Upper lobe of left lung (tissue), 6 donors: ENCODE results near the gene CLASP1. TPM values are rescaled to one million over a fixed set of nuclear protein-coding genes. Genes with fewer than 3 reads are reported as not detected.

ENCODE experiments used
- ATAC-seq, 2 donors: fragments of 200-7000 bp; cut with Tn5 transposase; one replicate each; pipeline ENCODE4 v1.9.1; 2022; ENCODE audit warnings: mild to moderate bottlenecking in 2 of 2, moderate library complexity in 2 of 2; ENCODE audit not compliant: low FRiP score in 2 of 2
- DNase-seq, 2 donors: peaks; one replicate each; pipeline ENCODE4 v3.0.0-alpha.2; 2019 to 2020
- H3K27ac ChIP-seq, 4 donors: fragments of 200-600 bp; sonication (generic); one replicate each; pipeline ENCODE4 v1.5.1; 2016 to 2019
- H3K27me3 ChIP-seq, 4 donors: fragments of 200-600 bp; sonication (generic); one replicate each; pipeline ENCODE4 v1.5.1; 2017 to 2019
- H3K36me3 ChIP-seq, 4 donors: fragments of 200-600 bp; sonication (generic); one replicate each; pipeline ENCODE4 v1.5.1; 2016 to 2019
- H3K4me1 ChIP-seq, 4 donors: fragments of 200-600 bp; sonication (generic); one replicate each; pipeline ENCODE4 v1.5.1; 2018 to 2019
- H3K4me3 ChIP-seq, 4 donors: fragments of 200-600 bp; sonication (generic); one replicate each; pipeline ENCODE4 v1.5.1; 2017 to 2019; ENCODE audit warnings: mild to moderate bottlenecking in 2 of 4, moderate library complexity in 1 of 4
- H3K9me3 ChIP-seq, 4 donors: fragments of 200-600 bp; sonication (generic); one replicate each; pipeline ENCODE4 v1.5.1; 2018 to 2019
- CTCF ChIP-seq, 6 experiments: fragments of 450-650 bp in 4 of 6; fragments of 200-600 bp in 2 of 6; sonication (generic) in 2 of 6; IDR thresholded peaks; one replicate each; pipeline ENCODE4 v1.5.1; 2016 to 2019; ENCODE audit warnings: antibody characterized with exemption in 6 of 6
- EP300 ChIP-seq, 4 donors: sonication (generic); formaldehyde crosslinking; IDR thresholded peaks; one replicate each; pipeline ENCODE4 v1.5.1; 2017; ENCODE audit warnings: antibody characterized with exemption in 4 of 4, control low read depth in 2 of 4
- POLR2A ChIP-seq, 4 donors: fragments of 450-650 bp; IDR thresholded peaks; one replicate each; pipeline ENCODE4 v1.5.1; 2016 to 2017; ENCODE audit warnings: antibody characterized with exemption in 4 of 4, mild to moderate bottlenecking in 2 of 4
- POLR2AphosphoS5 ChIP-seq, 2 donors: sonication (generic); formaldehyde crosslinking; IDR thresholded peaks; one replicate each; pipeline ENCODE4 v1.5.1; 2017; ENCODE audit warnings: antibody characterized with exemption in 2 of 2
- WGBS, 2 donors: methylation state at CpG; one replicate each; pipeline ENCODE4 v1.1.5; 2017 to 2018; 5-methylcytosine and 5-hydroxymethylcytosine counted together
- total RNA-seq, 6 donors: library from RNA; depleted of rRNA in 4 of 6; stranded (reverse); fragments of >200 nt in 4 of 6; gene quantifications; one replicate each; pipeline versions ENCODE4 v1.1.0 to v1.2.1, GENCODE V29; 2016 to 2021
- donor health status: DM: no; HTN: no; CAD: no; lungs with moderate emphysema.
- donor health status: DM: no; HTN: yes; CAD: no; lungs with severe emphysema.

The CLASP1 gene
- total RNA-seq, 6 donors from 2014 or later: 36.3 to 95.3 (median 46.8) TPM

- Histone ChIP-seq H3K4me1 (peaks cover 11 to 17% (median 15%) of the 10 kb centered on the region in 4 donors), H3K27ac (no peak overlapping the region), H3K9me3 (no peaks in the 10 kb centered on the region), H3K36me3 (peaks cover 0 to 16% (median 2%) of the 10 kb centered on the region in 4 donors), H3K27me3 (no peaks in the 10 kb centered on the region), H3K4me3 (no peak overlapping the region)
- no peak for TF ChIP-seq POLR2A (IDR thresholded peaks at IDR 0.05)
- 73 to 79% methylated on average over 3 of the region's 3 CpGs for WGBS, 2 donors
- ATAC-seq (no peak), DNase-seq (no peak)
These were observed 156.9 kb downstream of the CLASP1 start for GRCh38 chr2:121492409-121492808.

DNA sequence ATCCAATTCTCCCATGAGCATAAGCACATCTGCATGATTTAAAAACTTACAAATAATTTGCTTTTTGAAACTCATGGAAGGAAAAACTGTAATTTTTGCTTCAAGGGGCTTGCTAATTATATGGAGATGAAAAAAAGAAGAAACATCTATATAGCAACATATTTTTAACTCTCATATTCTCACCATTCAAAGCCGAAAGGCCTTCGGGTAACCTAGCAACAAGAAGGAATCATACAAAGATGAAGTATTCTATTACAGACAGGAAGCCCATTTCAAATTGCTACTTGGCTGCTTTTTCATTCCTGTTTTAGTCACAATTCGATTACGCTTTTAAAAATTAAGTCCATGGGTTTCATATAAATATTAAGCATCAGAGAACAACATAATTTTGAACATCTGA is 157.7 kb downstream of the CLASP1 start:
- ATAC-seq (no peak), DNase-seq (no peak)
- Histone ChIP-seq H3K27me3 (no peaks in the 10 kb centered on the region), H3K9me3 (no peaks in the 10 kb centered on the region), H3K4me1 (peaks cover 11 to 17% (median 15%) of the 10 kb centered on the region in 4 donors), H3K4me3 (no peak overlapping the region), H3K36me3 (peaks cover 0 to 12% (median 2%) of the 10 kb centered on the region in 4 donors), H3K27ac (no peak overlapping the region)
- TF ChIP-seq POLR2AphosphoS5 (IDR thresholded peaks at IDR 0.05): no peak
- TF ChIP-seq EP300 (IDR thresholded peaks at IDR 0.05): no peak
- TF ChIP-seq POLR2A (IDR thresholded peaks at IDR 0.05): no peak
- no peak for TF ChIP-seq CTCF (IDR thresholded peaks at IDR 0.05)
- WGBS, 2 donors: 82 to 92% methylated on average over 4 of the region's 4 CpGs

- no peak for DNase-seq
These were observed 158.6 kb downstream of the CLASP1 start for GRCh38 chr2:121490584-121491133.

DNA sequence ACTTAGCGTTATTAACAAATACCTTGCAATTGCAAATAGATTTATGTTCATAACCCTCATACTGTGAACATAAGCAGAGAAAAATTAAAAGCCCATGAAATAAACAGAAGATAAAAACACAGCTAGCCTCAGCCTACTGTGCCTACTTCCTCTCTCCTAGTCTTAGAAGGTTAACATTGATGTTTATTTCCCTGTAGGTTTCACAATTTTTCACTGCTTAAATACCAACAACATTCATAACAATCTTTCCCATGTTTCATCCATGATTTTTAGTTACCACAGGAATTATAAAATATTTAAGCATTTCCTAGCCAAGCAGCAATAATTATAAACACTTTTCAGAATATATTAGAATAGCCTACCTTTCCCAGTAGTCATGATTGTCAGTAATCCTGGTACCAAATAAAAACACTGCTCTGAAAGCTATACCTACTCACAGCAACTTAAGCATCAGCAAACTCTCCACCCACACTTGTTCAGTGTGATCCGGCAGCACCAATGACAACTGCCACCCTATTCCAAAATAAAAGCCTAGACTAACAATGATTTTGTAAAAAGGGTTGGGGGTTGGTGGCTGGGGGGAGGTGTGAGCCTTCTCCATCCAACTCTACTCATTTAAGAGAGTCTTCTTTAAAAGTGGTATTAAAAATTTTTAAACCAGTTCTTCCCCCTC is 159.2 kb downstream of the CLASP1 start:
- Histone ChIP-seq H3K4me1 (peaks cover 11 to 17% (median 15%) of the 10 kb centered on the region in 4 donors), H3K27me3 (no peaks in the 10 kb centered on the region), H3K4me3 (no peak overlapping the region), H3K36me3 (peaks cover 0 to 8% (median 2%) of the 10 kb centered on the region in 4 donors), H3K9me3 (no peaks in the 10 kb centered on the region), H3K27ac (no peak overlapping the region)
- TF ChIP-seq POLR2AphosphoS5 (IDR thresholded peaks at IDR 0.05) (no peak), CTCF (IDR thresholded peaks at IDR 0.05) (no peak), POLR2A (IDR thresholded peaks at IDR 0.05) (no peak), EP300 (IDR thresholded peaks at IDR 0.05) (no peak)
- 65 to 67% methylated on average over 2 of the region's 2 CpGs for WGBS, 2 donors
- DNase-seq: no peak
- ATAC-seq: no peak

More at GRCh38 chr2:121490584-121491133, 158.6 kb downstream of the CLASP1 start:
- Histone ChIP-seq H3K4me3 (no peak overlapping the region), H3K4me1 (peaks cover 11 to 17% (median 15%) of the 10 kb centered on the region in 4 donors), H3K9me3 (no peaks in the 10 kb centered on the region), H3K27ac (no peak overlapping the region), H3K27me3 (no peaks in the 10 kb centered on the region), H3K36me3 (peaks cover 0 to 9% (median 2%) of the 10 kb centered on the region in 4 donors)
- no peak for ATAC-seq
- TF ChIP-seq POLR2A (IDR thresholded peaks at IDR 0.05): no peak
- TF ChIP-seq CTCF (IDR thresholded peaks at IDR 0.05): no peak
- TF ChIP-seq POLR2AphosphoS5 (IDR thresholded peaks at IDR 0.05): no peak
- no peak for TF ChIP-seq EP300 (IDR thresholded peaks at IDR 0.05)
- WGBS, 2 donors: 94 to 95% methylated on average over 3 of the region's 3 CpGs

DNA sequence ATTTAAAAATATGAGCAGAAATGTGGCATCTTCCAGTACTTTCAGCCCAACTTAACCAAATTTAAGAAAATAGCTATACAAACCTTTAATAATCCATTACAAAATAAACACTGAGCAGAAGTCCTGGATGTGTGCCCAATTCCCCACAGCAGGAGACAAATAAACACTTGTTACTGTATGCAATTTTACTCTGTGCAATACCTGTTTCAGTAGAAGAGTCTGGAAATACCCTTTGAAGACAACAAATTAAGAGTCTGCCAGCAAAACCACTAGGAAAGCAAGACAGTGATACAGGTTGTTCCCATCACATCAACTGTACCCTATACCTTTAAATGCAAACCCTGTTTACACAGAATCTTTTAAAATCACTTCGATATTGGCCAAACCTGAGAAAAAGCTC is 160.0 kb downstream of the CLASP1 start:
- H3K27me3 ChIP-seq: no peaks in the 10 kb centered on the region
- H3K4me3 ChIP-seq: no peak overlapping the region
- DNase-seq (peak in 1 of 2 donors; percentile 40), ATAC-seq (no peak)
- H3K27ac ChIP-seq: no peak overlapping the region
- H3K4me1 ChIP-seq: peaks cover 11 to 17% (median 15%) of the 10 kb centered on the region in 4 donors
- no peaks in the 10 kb centered on the region for H3K9me3 ChIP-seq
- peaks cover 0 to under 1% (median 0%) of the 10 kb centered on the region in 4 donors for H3K36me3 ChIP-seq
- TF ChIP-seq POLR2AphosphoS5 (IDR thresholded peaks at IDR 0.05) (no peak), CTCF (IDR thresholded peaks at IDR 0.05) (no peak), POLR2A (IDR thresholded peaks at IDR 0.05) (no peak), EP300 (IDR thresholded peaks at IDR 0.05) (no peak)
- 62 to 65% methylated on average over 1 of the region's 1 CpG for WGBS, 2 donors
